ENCODE results near the gene HIBADH. TPM values are rescaled to one million over a fixed set of nuclear protein-coding genes. Genes with fewer than 3 reads are reported as not detected.

The HIBADH gene
- total RNA-seq, 2 experiments from 2014 or later = 18.5 to 19.8 TPM

DNA sequence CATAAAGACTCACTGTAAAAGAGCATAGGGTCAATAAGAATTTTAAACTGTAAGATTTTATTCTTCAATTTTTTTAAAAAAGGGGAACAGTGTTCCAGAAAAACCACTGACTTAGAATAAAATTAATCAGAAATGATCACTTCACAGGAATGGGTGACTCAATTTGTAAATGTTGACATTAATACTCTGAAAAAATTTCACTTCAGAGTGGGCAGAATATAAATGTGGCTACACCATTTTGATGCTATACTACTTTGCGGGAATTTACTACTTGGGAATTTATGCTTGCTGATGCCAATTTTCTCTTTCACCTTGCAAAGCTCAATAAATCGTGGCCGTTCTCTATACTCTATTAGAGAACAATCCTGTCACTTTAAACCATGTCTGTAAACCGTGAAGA is 126.9 kb downstream of the HIBADH start:
- Mint-ChIP-seq H3K4me1 (no peaks in the 10 kb centered on the region), H3K36me3 (peaks cover 20% of the 10 kb centered on the region), H3K27me3 (no peaks in the 10 kb centered on the region), H3K9me3 (no peaks in the 10 kb centered on the region), H3K27ac (no peak overlapping the region), H3K4me3 (no peak overlapping the region)
- no peak for DNase-seq

DNA sequence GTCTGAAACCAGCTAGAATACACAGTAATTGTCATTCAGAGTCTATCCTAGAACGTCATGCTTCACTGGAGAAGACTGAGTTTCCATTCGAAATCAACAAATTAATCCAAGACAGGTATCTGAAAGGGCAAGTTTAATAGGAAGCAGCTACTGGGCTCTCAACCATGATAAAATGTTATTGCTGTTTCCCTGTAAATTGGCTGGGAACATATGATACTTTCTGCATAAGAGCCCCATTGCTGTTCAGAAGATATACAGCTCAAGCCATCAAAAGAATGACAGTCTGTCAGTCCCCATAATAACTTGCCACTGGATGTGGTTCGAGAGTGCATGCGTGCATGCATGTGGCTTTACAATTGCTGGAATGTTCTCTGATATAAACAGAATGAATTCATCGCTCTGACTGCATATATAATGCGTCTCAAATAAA is 129.0 kb downstream of the HIBADH start:
- Mint-ChIP-seq H3K4me3 (no peak overlapping the region), H3K27ac (no peak overlapping the region), H3K4me1 (no peaks in the 10 kb centered on the region), H3K36me3 (peaks cover 24% of the 10 kb centered on the region), H3K9me3 (no peaks in the 10 kb centered on the region), H3K27me3 (no peaks in the 10 kb centered on the region)
- no peak for DNase-seq

DNA sequence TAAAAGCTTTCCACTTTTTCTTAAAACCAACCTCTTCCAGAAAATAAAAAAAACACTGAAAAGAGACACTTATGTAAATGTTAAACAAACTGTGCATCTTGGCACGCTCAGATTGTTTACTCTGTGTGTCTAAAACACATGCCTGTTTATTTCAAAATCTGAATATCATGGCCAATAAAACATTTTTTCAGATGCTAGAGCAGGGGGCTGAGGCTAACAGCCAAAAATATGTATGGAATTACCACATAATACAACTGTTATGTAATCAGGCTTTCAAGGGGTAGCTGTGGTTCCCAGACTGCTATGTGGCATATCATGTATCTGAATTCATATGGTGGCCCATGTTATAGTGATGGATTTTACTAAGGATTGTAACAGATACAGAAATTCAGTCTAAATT is 130.4 kb downstream of the HIBADH start:
- H3K9me3 Mint-ChIP-seq = no peaks in the 10 kb centered on the region
- H3K36me3 Mint-ChIP-seq = peaks cover 26% of the 10 kb centered on the region
- H3K27me3 Mint-ChIP-seq = no peaks in the 10 kb centered on the region
- H3K4me1 Mint-ChIP-seq = no peaks in the 10 kb centered on the region
- no peak overlapping the region for H3K27ac Mint-ChIP-seq
- DNase-seq = no peak
- H3K4me3 Mint-ChIP-seq = no peak overlapping the region

DNA sequence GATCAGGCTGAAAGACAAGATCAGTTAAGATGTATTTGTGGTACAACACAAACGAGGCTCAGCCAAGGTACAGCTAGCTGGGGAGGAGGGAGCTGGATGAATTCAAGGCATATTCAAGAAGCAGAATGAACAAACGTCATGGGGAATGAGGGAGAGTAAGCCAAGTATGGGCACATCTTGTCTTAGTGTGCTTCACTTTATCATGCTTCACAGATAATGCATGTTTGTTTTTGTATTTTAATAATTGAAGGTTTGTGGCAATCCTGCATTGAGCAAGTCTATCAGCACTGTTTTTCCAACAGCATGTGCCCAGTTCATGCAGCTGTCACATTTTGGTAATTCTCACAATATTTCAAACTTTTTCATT is 135.4 kb downstream of the HIBADH start:
- DNase-seq = no peak
- H3K27ac Mint-ChIP-seq = no peak overlapping the region
- no peaks in the 10 kb centered on the region for H3K27me3 Mint-ChIP-seq
- H3K9me3 Mint-ChIP-seq = no peaks in the 10 kb centered on the region
- peaks cover 49% of the 10 kb centered on the region for H3K36me3 Mint-ChIP-seq
- H3K4me1 Mint-ChIP-seq = no peaks in the 10 kb centered on the region
- no peak overlapping the region for H3K4me3 Mint-ChIP-seq

DNA sequence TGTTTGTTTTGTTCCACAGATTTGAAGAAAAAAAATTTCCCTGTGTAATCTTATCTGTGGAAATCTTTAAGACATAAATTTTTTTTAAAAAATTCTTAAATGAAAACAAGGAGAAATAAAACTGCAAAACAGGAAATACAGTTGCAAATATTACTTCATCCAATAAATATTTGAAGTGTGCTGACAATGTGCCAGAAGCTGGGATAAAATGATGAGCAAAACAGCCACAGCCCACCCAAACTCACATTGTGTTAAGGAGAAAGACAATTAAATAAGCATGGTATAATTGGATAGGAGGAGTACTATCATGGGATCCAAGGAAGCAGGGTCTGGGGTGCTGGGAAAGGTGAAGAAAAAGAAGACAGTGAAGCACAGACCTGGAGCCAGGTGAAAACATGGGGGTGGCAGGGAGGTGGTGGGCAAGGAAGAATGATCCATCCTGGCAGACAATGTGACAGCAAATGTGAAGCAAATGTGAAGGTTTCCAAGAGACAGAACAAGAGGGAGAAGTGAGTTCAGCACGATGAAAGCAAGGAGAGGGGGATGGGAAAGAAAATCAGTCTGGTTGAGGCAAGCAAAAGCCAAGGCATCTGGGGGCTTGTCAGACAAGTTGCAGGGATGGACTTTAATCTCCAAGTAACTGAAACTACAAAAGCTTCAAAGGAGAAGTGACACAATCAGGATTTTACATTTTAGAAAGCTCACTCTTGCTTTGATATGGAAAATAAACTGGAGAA is 135.9 kb downstream of the HIBADH start:
- Mint-ChIP-seq H3K4me1 (no peaks in the 10 kb centered on the region), H3K27me3 (no peaks in the 10 kb centered on the region), H3K36me3 (peaks cover 49% of the 10 kb centered on the region)

DNA sequence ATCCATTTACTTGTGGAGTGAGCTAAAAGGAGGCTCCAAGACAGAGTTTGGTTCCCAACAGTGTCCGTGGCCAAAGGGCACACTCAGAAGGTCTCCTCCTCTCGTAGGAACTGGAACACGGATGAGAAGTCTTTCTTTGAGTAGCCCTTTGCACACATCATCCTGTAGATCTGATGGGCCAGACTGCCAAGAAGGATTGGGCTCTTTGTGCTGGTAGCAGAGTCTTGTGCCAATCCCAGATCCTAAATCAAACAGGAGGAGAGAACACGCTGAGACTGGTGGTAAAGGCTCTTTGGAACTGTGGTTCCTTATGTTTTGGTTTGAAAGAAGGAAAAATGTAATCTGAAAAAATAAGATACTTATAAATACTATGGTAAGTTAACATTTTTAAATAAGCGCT is 136.6 kb downstream of the HIBADH start:
- Mint-ChIP-seq H3K4me1 (no peaks in the 10 kb centered on the region), H3K27me3 (no peaks in the 10 kb centered on the region), H3K4me3 (no peak overlapping the region), H3K27ac (no peak overlapping the region), H3K9me3 (no peaks in the 10 kb centered on the region), H3K36me3 (peaks cover 47% of the 10 kb centered on the region)
- no peak for DNase-seq

More for the DNA sequence above, 135.9 kb downstream of the HIBADH start:
- no peak overlapping the region for H3K27ac Mint-ChIP-seq
- no peak for DNase-seq
- no peaks in the 10 kb centered on the region for H3K9me3 Mint-ChIP-seq
- no peak overlapping the region for H3K4me3 Mint-ChIP-seq

DNA sequence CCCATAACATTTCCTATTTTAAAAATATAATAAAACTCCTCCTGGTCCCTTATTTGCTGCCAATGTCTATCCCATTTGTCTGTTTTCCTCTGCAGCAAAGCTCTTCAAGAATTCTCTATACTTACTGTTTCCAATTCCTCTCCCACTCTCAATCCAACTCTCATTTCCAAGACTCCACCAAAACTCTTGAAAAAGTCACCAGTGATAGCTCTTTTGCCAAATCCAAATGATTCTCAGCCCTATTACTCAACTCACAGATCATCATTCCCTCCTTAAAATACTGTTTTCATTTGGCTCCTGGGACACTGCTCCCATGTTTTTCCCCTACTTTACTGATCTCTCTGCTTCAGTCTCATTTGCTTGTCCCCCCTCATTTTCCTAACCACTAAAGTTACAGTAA is 139.4 kb downstream of the HIBADH start:
- Mint-ChIP-seq H3K9me3 (no peaks in the 10 kb centered on the region), H3K27ac (no peak overlapping the region), H3K4me3 (no peak overlapping the region), H3K36me3 (peaks cover 31% of the 10 kb centered on the region), H3K27me3 (no peaks in the 10 kb centered on the region), H3K4me1 (no peaks in the 10 kb centered on the region)
- DNase-seq = no peak

DNA sequence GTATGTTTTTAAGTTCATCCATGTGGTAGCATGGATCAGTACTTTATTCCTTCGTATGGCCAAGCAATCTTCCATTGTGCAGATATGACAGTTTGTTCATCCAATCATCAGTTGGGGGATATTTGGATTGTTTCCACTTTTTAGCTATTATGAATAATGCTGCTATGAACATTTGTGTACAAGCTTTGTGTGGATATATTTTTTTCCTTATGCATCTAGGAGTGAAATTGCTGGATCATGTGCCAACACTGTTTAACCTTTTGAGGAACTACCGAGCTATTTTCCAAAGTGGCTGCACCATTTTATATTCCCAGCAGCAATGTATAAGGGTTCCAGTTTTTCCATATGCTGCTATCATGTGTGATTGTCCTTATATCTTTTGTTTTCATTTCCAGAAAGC is 140.1 kb downstream of the HIBADH start:
- Mint-ChIP-seq H3K27me3 (no peaks in the 10 kb centered on the region), H3K27ac (no peak overlapping the region), H3K36me3 (peaks cover 27% of the 10 kb centered on the region), H3K4me1 (peaks cover 2% of the 10 kb centered on the region), H3K4me3 (no peak overlapping the region), H3K9me3 (no peaks in the 10 kb centered on the region)
- no peak for DNase-seq

DNA sequence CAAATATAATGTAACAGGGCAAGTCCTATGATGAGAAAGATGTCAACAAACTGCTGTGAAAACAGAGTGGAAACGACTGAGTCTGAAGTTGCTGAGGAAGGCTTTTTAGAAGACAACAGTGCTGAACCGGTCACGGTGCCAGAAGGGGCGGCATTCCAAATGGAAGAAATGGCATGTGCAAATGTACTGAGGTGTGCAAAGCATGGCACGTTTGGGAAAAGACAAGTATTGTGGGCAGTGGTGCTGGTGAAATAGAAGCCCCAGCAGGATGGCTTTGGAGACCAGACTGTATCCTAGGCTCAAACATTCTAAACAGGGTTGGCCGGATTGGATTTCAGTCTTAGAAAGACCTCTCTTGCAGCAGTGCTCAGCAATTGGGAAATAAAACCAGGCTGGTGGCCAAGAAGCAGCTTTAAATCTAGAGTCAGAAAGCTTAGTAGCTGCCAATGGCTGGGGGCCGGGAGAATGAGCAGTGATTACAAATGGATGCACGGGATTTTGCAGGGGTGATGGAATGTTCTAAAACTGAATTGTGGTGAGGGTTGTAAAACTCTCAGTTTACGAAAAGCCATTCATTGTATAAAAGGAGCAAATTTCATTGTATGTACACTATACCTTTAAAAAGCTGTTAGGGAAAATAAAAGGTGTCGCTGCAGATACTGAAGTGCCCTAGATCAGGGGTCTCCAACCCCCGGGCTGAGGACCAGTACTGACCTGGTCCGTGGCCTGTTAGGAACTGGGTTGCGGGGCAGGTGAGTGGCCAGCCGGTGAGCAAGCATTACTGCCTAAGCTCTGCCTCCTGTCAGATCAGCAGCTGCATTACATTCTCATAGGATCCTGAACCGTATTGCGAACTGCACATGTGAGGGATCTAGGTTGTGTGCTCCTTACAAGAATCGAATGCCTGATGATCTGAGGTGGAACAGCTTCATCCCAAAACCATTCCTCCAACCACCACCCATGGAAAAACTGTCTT is 141.6 kb downstream of the HIBADH start:
- Mint-ChIP-seq H3K4me3 (no peak overlapping the region), H3K27me3 (no peaks in the 10 kb centered on the region), H3K27ac (no peak overlapping the region), H3K4me1 (peaks cover 2% of the 10 kb centered on the region), H3K9me3 (no peaks in the 10 kb centered on the region), H3K36me3 (peaks cover 20% of the 10 kb centered on the region)
- DNase-seq = no peak

DNA sequence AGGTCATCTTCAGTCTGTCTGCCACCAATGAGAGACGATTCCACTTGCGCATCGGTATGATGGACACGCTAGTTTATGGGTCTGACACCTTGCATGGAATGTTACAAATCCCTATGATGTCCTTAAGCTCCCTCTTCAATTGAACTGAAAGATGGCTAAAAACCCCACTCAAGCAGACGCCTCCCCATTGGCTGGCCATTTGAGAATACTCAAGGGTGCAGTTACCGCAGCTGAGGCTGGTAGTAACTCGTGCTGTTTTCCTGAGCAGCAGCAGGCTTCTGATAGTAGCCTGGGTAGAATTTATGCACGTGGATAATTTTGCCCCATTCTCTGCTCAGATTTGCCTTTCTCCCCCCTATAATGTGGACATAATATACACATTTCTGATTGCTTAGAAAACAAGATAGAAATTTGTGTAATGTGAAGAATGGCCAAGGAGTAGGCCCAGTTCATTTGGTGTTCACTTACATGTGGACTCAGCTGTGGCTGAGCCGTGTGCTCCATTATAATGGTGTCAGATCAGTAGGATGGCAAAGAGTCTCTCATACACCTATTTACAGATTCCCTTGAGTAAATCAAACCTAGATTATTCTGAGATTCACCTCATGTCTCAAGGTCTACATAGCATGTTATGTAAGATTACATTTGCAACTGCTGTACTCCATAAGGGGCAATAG is 142.8 kb downstream of the HIBADH start:
- Mint-ChIP-seq H3K36me3 (peaks cover 14% of the 10 kb centered on the region), H3K9me3 (no peaks in the 10 kb centered on the region), H3K4me3 (no peak overlapping the region), H3K27ac (no peak overlapping the region), H3K4me1 (peaks cover 2% of the 10 kb centered on the region), H3K27me3 (no peaks in the 10 kb centered on the region)
- DNase-seq = no peak

DNA sequence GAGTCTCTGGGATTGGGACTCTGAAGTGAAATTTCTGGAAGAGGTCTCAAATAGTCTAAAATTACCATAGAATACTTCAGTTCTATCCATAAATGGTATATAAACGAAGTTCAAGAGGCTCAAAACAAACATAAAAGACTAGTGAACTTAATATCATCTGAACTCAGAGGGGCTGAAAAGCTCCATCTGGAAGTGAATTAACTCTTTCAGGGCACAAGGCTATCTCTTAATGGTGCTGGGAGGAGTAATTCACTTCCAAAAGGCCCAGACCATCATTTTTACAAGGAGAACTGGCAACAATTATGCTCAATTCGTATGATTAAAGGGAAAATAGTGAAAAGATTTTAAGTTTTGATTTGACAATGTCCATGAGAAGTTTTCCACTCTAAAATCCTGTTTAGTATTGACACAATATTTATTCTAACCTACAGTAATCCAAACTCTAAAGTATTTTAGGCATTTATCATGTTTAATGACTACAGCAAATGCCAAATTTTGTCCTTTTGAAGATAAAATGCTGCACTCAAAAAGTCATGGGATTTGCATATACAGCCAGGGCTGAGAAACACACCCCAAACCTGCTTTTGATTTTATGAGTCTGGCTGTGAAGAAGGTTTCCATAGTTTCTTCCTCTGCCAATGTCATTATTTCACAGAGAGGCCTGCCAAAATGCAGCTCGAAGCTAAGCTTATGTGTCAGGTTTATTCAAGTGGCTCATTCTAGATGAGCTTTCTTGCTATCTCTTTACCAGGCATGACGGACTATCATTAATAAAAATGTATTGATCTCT is 143.9 kb downstream of the HIBADH start:
- peaks cover 11% of the 10 kb centered on the region for H3K36me3 Mint-ChIP-seq
- DNase-seq = no peak
- H3K4me3 Mint-ChIP-seq = no peak overlapping the region
- H3K9me3 Mint-ChIP-seq = no peaks in the 10 kb centered on the region
- H3K27ac Mint-ChIP-seq = no peak overlapping the region
- peaks cover 2% of the 10 kb centered on the region for H3K4me1 Mint-ChIP-seq
- no peaks in the 10 kb centered on the region for H3K27me3 Mint-ChIP-seq

DNA sequence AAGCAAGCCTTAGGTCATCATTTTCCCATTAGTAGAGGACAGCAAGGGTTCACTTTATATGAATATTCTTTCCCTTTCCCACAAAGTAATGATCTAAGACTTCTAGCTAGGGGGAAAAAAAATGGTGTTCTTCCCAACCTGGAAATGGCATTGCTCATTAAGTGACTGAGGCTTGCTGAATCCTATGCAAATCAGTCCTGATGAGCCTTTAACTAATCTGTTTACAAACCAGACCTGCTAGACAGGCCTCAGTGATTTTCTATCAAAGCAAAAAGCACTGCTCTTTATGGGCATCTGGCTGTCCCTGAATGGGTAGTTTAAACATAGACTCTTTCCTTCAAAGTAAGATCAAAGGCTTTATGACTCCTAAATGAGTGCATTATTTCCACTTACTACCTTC is 146.3 kb downstream of the HIBADH start:
- Mint-ChIP-seq H3K4me3 (no peak overlapping the region), H3K4me1 (peaks cover 2% of the 10 kb centered on the region), H3K9me3 (no peaks in the 10 kb centered on the region), H3K36me3 (peaks cover 6% of the 10 kb centered on the region), H3K27ac (no peak overlapping the region), H3K27me3 (no peaks in the 10 kb centered on the region)
- DNase-seq = no peak

DNA sequence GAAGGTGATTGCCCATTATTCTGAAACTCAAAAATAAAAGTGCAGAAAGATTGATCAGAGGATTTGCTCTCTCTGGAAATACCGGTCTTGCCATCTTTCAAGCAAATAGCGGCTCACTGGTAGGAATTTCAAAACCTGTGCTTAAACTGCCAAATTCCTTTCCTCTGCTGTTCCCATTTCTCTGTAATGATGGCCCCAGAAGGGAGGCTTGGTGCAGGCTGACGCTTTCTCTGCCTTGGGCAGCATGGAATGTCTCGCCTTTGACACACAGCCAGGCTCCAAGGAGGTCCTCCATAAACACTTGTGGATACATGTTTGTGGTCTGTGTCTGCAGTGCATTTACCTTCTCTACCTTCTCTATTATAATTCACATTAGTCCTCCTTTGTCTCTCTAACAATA is 146.8 kb downstream of the HIBADH start:
- Mint-ChIP-seq H3K4me1 (peaks cover 2% of the 10 kb centered on the region), H3K27ac (no peak overlapping the region), H3K36me3 (peaks cover 6% of the 10 kb centered on the region), H3K4me3 (no peak overlapping the region), H3K27me3 (no peaks in the 10 kb centered on the region), H3K9me3 (no peaks in the 10 kb centered on the region)
- no peak for DNase-seq

DNA sequence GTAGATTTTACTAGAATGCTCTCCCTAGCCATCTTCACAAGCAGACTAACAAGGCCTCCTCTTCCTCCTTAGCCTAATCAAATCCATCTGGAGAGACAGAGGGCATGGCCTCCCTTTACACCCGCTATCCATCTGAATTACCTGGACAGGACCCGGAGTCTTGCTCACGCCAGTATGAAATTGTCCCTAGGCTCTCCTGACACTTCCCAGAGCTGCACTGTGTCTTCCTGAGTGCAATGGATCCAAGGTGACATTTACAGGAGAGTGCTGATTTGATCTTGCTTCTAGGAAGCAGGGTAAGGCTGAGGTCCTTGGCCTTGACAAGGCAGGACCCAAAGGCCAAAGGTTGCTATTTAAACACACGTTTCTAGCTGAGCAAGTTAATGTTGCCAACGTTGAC is 147.8 kb downstream of the HIBADH start:
- peaks cover 6% of the 10 kb centered on the region for H3K36me3 Mint-ChIP-seq
- no peak overlapping the region for H3K27ac Mint-ChIP-seq
- no peak for DNase-seq
- H3K4me1 Mint-ChIP-seq = peaks cover 2% of the 10 kb centered on the region
- H3K27me3 Mint-ChIP-seq = no peaks in the 10 kb centered on the region
- no peak overlapping the region for H3K4me3 Mint-ChIP-seq
- H3K9me3 Mint-ChIP-seq = no peaks in the 10 kb centered on the region

Measured in activated naive CD8-positive, alpha-beta T cell treated with anti-CD3 and anti-CD28 coated beads for 36 hours (primary cell).